Heart right ventricle (tissue), 16 donors: ENCODE measurements around the gene SUGP2. TPM values are rescaled to one million over a fixed set of nuclear protein-coding genes. Genes with fewer than 3 reads are reported as not detected.

Source experiments
- ATAC-seq, 8 donors: fragments of 200-7000 bp; cut with Tn5 transposase; one replicate each; pipeline ENCODE4 v1.9.1; 2020; ENCODE audit warnings: mild to moderate bottlenecking in 8 of 8, moderate library complexity in 8 of 8, moderate number of reproducible peaks in 1 of 8
- DNase-seq, 2 donors: peaks; one replicate each; pipeline ENCODE4 v3.0.0-alpha.2; 2020
- H3K27ac ChIP-seq, 10 donors: fragments of 200-600 bp; sonication (generic) in 2 of 10; one replicate each; pipeline versions ENCODE4 v1.5.0 to v1.8.0; 2020 to 2022; ENCODE audit warnings: mild to moderate bottlenecking in 3 of 10
- H3K27me3 ChIP-seq, 7 donors: fragments of 200-600 bp; one replicate each; pipeline ENCODE4 v1.8.0; 2021 to 2022; ENCODE audit warnings: mild to moderate bottlenecking in 2 of 7
- H3K36me3 ChIP-seq, 9 donors: fragments of 200-600 bp; sonication (generic) in 1 of 9; one replicate each; pipeline versions ENCODE4 v1.5.0 to v1.8.0; 2020 to 2022; ENCODE audit warnings: mild to moderate bottlenecking in 2 of 9
- H3K4me1 ChIP-seq, 9 donors: fragments of 200-600 bp; sonication (generic) in 1 of 9; one replicate each; pipeline versions ENCODE4 v1.5.0 to v1.8.0; 2020 to 2022; ENCODE audit warnings: mild to moderate bottlenecking in 4 of 9
- H3K4me3 ChIP-seq, 10 donors: fragments of 200-600 bp; sonication (generic) in 2 of 10; one replicate each; pipeline versions ENCODE4 v1.5.0 to v1.8.0; 2020 to 2022; ENCODE audit warnings: mild to moderate bottlenecking in 7 of 10, moderate library complexity in 2 of 10
- H3K9me3 ChIP-seq, 11 donors: fragments of 200-600 bp in 10 of 11; sonication (generic) in 2 of 11; one replicate each; pipeline versions ENCODE4 v1.5.0 to v1.8.0; 2013 to 2022; ENCODE audit warnings: mild to moderate bottlenecking in 2 of 11, control low read depth in 1 of 11, moderate library complexity in 1 of 11
- CTCF ChIP-seq, 9 donors: fragments of 200-600 bp; sonication (generic) in 2 of 9; IDR thresholded peaks; one replicate each; pipeline versions ENCODE4 v1.5.0 to v1.8.0; 2021 to 2022; ENCODE audit warnings: antibody characterized with exemption in 9 of 9, mild to moderate bottlenecking in 5 of 9, moderate library complexity in 1 of 9
- WGBS, 2 donors: extraction: QIAGEN DNeasy Blood & Tissue Kit; methylation state at CpG; one replicate each; pipeline ENCODE4 v1.1.7; 2013; ENCODE audit warnings: inconsistent platforms in 1 of 2; 5-methylcytosine and 5-hydroxymethylcytosine counted together
- intact Hi-C, 10 donors: fragments of 100-400 bp; cut with DNase I; formaldehyde crosslinking; loops; one replicate each; pipeline versions ENCODE4 v1.11.1 to v1.14.2; 2022
- polyA plus RNA-seq, 2 donors: library from polyadenylated mRNA; stranded (reverse); fragments of 200-250 nt; gene quantifications; one replicate each; pipeline ENCODE4 v1.2.3, GENCODE V29; 2013
- total RNA-seq, 10 donors: library from RNA; stranded (reverse); fragmentation: NEBNext Ultra II Directional in 3 of 10; extraction: Animal tissue kit (Norgen Biotek cat#: 25700) in 3 of 10; gene quantifications; one replicate each; pipeline versions ENCODE4 v1.2.1 to v1.2.4, GENCODE V29; 2021 to 2023
- donor health status: Arrhythmogenic right ventricular cardiomyopathy.
- donor health status: ischemic (EF 13 %, LVEDD 7.1; RV severe dilation, severe dysfunction).
- donor health status: healthy with polysubstance abuse.
- donor health status: DM: no; HTN: yes; CAD: no.
- donor health status: DM: no; HTN: no; CAD: no.
- donor health status: ischemic (EF 25% LVEDD 6.9; RV normal size, moderate dysfunction).
- donor health status: ischemic (EF 25% LVEDD 5.7; RV mildly dilated, moderate dysfunction).
- donor health status: healthy.
- donor health status: DM: yes; HTN: yes; CAD: no.
- donor health status: Ischemic cardiomyopathy.
- donor health status: ischemic (EF 35%, LVEDD 5.7; RV mildly dilated, moderate dysfunction).
- donor health status: nonischemic (EF 11% LVEDD 7.7; RV severe dilation, severe dysfunction).
- donor health status: DM: yes; HTN: yes; CAD: no.
- donor health status: PGD.
- donor health status: ischemic (EF 29% LVEDD 5.4; RV normal size, mild dysfunction).
- donor health status: nonischemic (EF 23%, LVEDD 6.1; RV moderate dilation, normal function).

Gene SUGP2
- total and polyA plus RNA-seq, 12 donors: 27.2 to 85.2 (median 63.3) TPM

DNA sequence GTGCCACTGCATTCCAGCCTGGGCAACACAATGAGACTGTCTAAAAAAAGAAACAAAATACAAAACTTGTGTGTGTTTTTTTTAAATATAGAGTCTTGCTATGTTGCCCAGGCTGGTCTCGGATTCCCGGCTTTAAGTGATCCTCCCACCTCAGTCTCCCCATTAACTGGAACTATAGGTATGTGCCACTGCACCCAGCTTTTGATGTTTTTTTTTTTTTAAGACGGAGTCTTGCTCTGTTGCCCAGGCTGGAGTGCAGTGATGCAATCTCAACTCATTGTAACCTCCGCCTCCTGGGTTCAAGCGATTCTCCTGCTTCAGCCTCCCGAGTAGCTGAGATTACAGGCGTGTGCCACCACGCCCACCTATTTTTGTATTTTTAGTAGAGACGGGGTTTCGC is 37.0 kb downstream of the SUGP2 start:
- H3K27me3 ChIP-seq: no peaks in the 10 kb centered on the region
- H3K4me1 ChIP-seq: peaks cover 0 to 14% (median 6%) of the 10 kb centered on the region in 9 donors
- H3K9me3 ChIP-seq: no peaks in the 10 kb centered on the region
- no peak for DNase-seq
- 94 to 95% methylated on average over 10 of the region's 10 CpGs for WGBS, 2 donors
- H3K4me3 ChIP-seq: no peak overlapping the region
- intact Hi-C loops: no loop called here
- no peak overlapping the region for H3K27ac ChIP-seq
- H3K36me3 ChIP-seq: peaks cover 0 to 98% (median 26%) of the 10 kb centered on the region in 9 donors
- TF ChIP-seq CTCF (IDR thresholded peaks at IDR 0.05): no peak
- ATAC-seq: no peak

DNA sequence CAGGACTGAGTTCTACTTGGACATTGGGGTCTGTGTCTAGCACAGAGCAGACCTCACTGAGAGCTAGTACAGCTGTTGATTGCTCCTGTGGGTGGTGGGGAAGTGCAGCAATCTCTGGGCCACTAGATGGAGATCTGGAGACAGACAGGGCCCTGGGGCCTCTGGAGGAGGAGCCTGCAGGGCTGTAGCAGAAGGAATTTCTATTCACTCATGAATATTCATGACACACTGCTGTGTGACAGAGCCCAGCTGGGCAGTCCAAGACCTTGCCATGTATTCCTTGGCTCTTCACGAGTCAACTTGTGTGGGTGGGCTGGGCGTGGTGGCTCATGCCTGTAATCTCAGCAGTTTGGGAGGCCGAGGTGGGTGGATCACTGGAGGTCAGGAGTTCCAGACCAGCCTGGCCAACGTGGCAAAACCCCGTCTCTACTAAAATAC is 37.5 kb downstream of the SUGP2 start:
- ATAC-seq (peak; percentile 50 to 85 (median 74)), DNase-seq (peak; percentile 28 to 33)
- no peaks in the 10 kb centered on the region for H3K27me3 ChIP-seq
- H3K4me1 ChIP-seq: peaks cover 0 to 17% (median 8%) of the 10 kb centered on the region in 9 donors
- peaks cover 0 to 98% (median 23%) of the 10 kb centered on the region in 9 donors for H3K36me3 ChIP-seq
- 64 to 74% methylated on average over 5 of the region's 5 CpGs for WGBS, 2 donors
- peak in 6 of 9 donors; percentile 18 to 51 (median 40) for TF ChIP-seq CTCF (IDR thresholded peaks at IDR 0.05)
- no peak overlapping the region for H3K4me3 ChIP-seq
- intact Hi-C loops: no loop called here
- no peak overlapping the region for H3K27ac ChIP-seq
- H3K9me3 ChIP-seq: no peaks in the 10 kb centered on the region

GRCh38 chr19:18993115-18993514 is 40.2 kb downstream of the SUGP2 start:
- Histone ChIP-seq H3K9me3 (no peaks in the 10 kb centered on the region), H3K4me1 (peaks cover 0 to 12% (median 4%) of the 10 kb centered on the region in 9 donors), H3K36me3 (peaks cover 0 to 77% (median 20%) of the 10 kb centered on the region in 9 donors), H3K4me3 (no peak overlapping the region), H3K27ac (no peak overlapping the region), H3K27me3 (no peaks in the 10 kb centered on the region)
- DNase-seq (no peak), ATAC-seq (no peak)
- TF ChIP-seq CTCF (IDR thresholded peaks at IDR 0.05): no peak
- intact Hi-C loops: no loop called here
- WGBS, 2 donors: 89 to 93% methylated on average over 10 of the region's 10 CpGs

- ATAC-seq (no peak), DNase-seq (no peak)
- Histone ChIP-seq H3K36me3 (peaks cover 0 to 72% (median 20%) of the 10 kb centered on the region in 9 donors), H3K4me3 (no peak overlapping the region), H3K9me3 (no peaks in the 10 kb centered on the region), H3K4me1 (peaks cover 0 to 12% (median 4%) of the 10 kb centered on the region in 9 donors), H3K27me3 (no peaks in the 10 kb centered on the region), H3K27ac (no peak overlapping the region)
- intact Hi-C loops: no loop called here
- no peak for TF ChIP-seq CTCF (IDR thresholded peaks at IDR 0.05)
- WGBS, 2 donors: 94% methylated on average over 8 of the region's 8 CpGs
These were observed 40.6 kb downstream of the SUGP2 start for GRCh38 chr19:18992696-18993095.
